Uterus (tissue), 4 donors: ENCODE measurements around the gene RNF17. TPM values are rescaled to one million over a fixed set of nuclear protein-coding genes. Genes with fewer than 3 reads are reported as not detected.

Experiments
- DNase-seq, 2 donors: peaks; one replicate each; pipeline ENCODE4 v3.0.0-alpha.2; 2019 to 2020
- H3K27ac ChIP-seq, 2 donors: fragments of 200-600 bp; sonication (generic); 1 replicate in 1 of 2; 2 replicates in 1 of 2; pipeline ENCODE4 v1.5.1; 2016 to 2018
- H3K27me3 ChIP-seq, 2 donors: fragments of 200-600 bp; sonication (generic); one replicate each; pipeline ENCODE4 v1.5.1; 2018 to 2019; ENCODE audit warnings: control low read depth in 1 of 2
- H3K36me3 ChIP-seq, 2 donors: fragments of 200-600 bp; sonication (generic); one replicate each; pipeline ENCODE4 v1.5.1; 2019; ENCODE audit warnings: control low read depth in 1 of 2
- H3K4me1 ChIP-seq, 2 donors: fragments of 200-600 bp; sonication (generic); one replicate each; pipeline ENCODE4 v1.5.1; 2018 to 2019; ENCODE audit warnings: control low read depth in 1 of 2
- H3K4me3 ChIP-seq, 2 donors: fragments of 200-600 bp; sonication (generic); 1 replicate in 1 of 2; 2 replicates in 1 of 2; pipeline ENCODE4 v1.5.1; 2018 to 2019; ENCODE audit warnings: mild to moderate bottlenecking in 1 of 2
- H3K9me3 ChIP-seq, 2 donors: fragments of 200-600 bp; sonication (generic); one replicate each; pipeline ENCODE4 v1.5.1; 2019; ENCODE audit warnings: control low read depth in 1 of 2
- CTCF ChIP-seq, 4 experiments: fragments of 200-600 bp in 2 of 4; fragments of 450-650 bp in 2 of 4; sonication (generic) in 2 of 4; IDR thresholded peaks; one replicate each; pipeline ENCODE4 v1.5.1; 2016 to 2019; ENCODE audit warnings: antibody characterized with exemption in 4 of 4, mild to moderate bottlenecking in 2 of 4, moderate library complexity in 1 of 4
- POLR2A ChIP-seq, 2 donors: fragments of 450-650 bp; IDR thresholded peaks; one replicate each; pipeline ENCODE4 v1.6.1; 2016; ENCODE audit warnings: antibody characterized with exemption in 2 of 2, mild to moderate bottlenecking in 1 of 2, moderate library complexity in 1 of 2
- intact Hi-C: fragments of 100-400 bp; cut with DNase I; formaldehyde crosslinking; loops from one replicate; pipeline ENCODE4 v1.15.1; 2023; ENCODE audit warnings: low total_unique reads
- total RNA-seq, 4 donors: library from RNA; depleted of rRNA in 3 of 4; stranded (reverse); fragments of >200 nt in 3 of 4; gene quantifications; one replicate each; pipeline versions ENCODE4 v1.1.0 to v1.2.4, GENCODE V29; 2014 to 2023
- donor health status: DM: yes; HTN: yes; CAD: no.

The RNF17 gene
- total RNA-seq, 4 donors from 2014 or later, result 0.28 to 0.49 TPM; not detected in 2

DNA sequence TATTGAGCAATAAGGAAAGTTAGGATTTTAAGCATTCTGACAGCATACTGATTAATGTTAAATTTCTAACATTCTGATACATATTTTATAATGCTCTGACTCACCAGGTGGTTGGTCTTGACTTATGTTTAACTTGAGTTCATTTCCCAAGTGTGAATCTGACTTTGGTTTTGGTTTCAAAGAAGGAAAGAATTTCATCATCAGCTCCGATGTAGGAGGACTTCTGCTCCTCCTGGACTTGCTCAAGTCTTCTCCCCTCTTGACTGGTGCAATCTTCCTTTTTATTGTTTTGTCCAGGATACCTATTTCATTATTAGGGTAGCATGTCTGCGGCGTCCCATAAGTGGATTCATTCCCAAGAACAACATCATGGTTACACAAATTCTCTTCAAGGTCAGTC, 141.3 kb downstream of the RNF17 start:
- Histone ChIP-seq H3K4me1 (no peaks in the 10 kb centered on the region), H3K9me3 (no peaks in the 10 kb centered on the region), H3K27ac (no peak overlapping the region), H3K4me3 (no peak overlapping the region), H3K27me3 (no peaks in the 10 kb centered on the region), H3K36me3 (no peaks in the 10 kb centered on the region)
- TF ChIP-seq POLR2A (IDR thresholded peaks at IDR 0.05), result no peak
- no peak for TF ChIP-seq CTCF (IDR thresholded peaks at IDR 0.05)
- intact Hi-C loops, result no loop called here
- DNase-seq, result no peak

DNA sequence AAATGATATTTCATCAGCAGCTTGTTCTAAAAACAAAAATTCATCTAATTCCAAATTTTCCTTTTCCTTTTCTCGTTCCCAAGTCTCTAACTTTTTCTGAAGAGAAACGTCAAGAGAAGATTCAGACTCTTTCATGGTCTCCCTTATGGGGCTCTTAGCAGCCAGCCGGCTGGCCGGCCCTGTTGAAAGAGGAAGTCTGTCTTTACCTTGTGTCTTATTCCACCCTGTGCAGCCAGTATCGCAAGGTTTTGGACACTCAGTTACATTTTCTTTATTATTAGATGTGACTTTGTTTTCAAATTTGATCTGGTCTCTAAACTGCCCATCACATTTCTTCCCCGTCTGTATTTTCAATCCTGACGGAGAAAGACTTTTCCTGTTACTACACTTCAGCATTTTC, 142.3 kb downstream of the RNF17 start:
- no peaks in the 10 kb centered on the region for H3K36me3 ChIP-seq
- no peaks in the 10 kb centered on the region for H3K27me3 ChIP-seq
- no peak for DNase-seq
- no peak overlapping the region for H3K4me3 ChIP-seq
- intact Hi-C loops, result no loop called here
- no peaks in the 10 kb centered on the region for H3K9me3 ChIP-seq
- no peak overlapping the region for H3K27ac ChIP-seq
- TF ChIP-seq CTCF (IDR thresholded peaks at IDR 0.05) (no peak), POLR2A (IDR thresholded peaks at IDR 0.05) (no peak)
- H3K4me1 ChIP-seq, result no peaks in the 10 kb centered on the region

GRCh38 chr13:24910502-24911132, 146.6 kb downstream of the RNF17 start:
- intact Hi-C loops, result no loop called here
- no peaks in the 10 kb centered on the region for H3K27me3 ChIP-seq
- H3K36me3 ChIP-seq, result no peaks in the 10 kb centered on the region
- no peak for DNase-seq
- no peak overlapping the region for H3K27ac ChIP-seq
- H3K4me1 ChIP-seq, result no peaks in the 10 kb centered on the region
- no peak for TF ChIP-seq CTCF (IDR thresholded peaks at IDR 0.05)
- TF ChIP-seq POLR2A (IDR thresholded peaks at IDR 0.05), result no peak
- no peaks in the 10 kb centered on the region for H3K9me3 ChIP-seq
- no peak overlapping the region for H3K4me3 ChIP-seq

GRCh38 chr13:24911133-24911908, 147.4 kb downstream of the RNF17 start:
- H3K27me3 ChIP-seq, result no peaks in the 10 kb centered on the region
- no peaks in the 10 kb centered on the region for H3K9me3 ChIP-seq
- no peak overlapping the region for H3K27ac ChIP-seq
- no peak for TF ChIP-seq CTCF (IDR thresholded peaks at IDR 0.05)
- TF ChIP-seq POLR2A (IDR thresholded peaks at IDR 0.05), result no peak
- H3K4me3 ChIP-seq, result no peak overlapping the region
- no peak for DNase-seq
- no peaks in the 10 kb centered on the region for H3K36me3 ChIP-seq
- no peaks in the 10 kb centered on the region for H3K4me1 ChIP-seq
- intact Hi-C loops, result no loop called here

DNA sequence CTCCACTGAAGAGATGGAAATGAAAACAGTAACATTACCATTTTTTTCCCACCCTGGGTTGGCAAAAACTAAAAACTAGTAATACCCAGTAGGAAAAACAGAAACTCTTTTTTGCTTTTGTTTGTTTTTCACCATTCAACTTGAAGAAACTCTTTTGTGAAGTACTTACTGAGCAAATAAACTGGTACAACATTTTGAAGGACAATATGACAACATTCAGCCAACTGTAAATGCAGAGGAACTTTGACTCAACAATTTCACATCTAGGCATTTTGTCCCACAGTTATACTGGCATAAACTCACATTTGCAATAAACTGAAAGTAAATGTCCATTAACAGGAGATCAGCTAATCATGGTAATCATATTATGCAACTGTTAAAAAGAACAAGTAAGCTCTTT, 152.5 kb downstream of the RNF17 start:
- Histone ChIP-seq H3K27ac (no peak overlapping the region), H3K27me3 (no peaks in the 10 kb centered on the region), H3K9me3 (no peaks in the 10 kb centered on the region), H3K36me3 (no peaks in the 10 kb centered on the region), H3K4me1 (no peaks in the 10 kb centered on the region), H3K4me3 (no peak overlapping the region)
- intact Hi-C loops, result no loop called here
- no peak for DNase-seq
- TF ChIP-seq CTCF (IDR thresholded peaks at IDR 0.05) (no peak), POLR2A (IDR thresholded peaks at IDR 0.05) (no peak)
